ENCODE measurements around the gene ZGPAT.
"Not testable (repeated sequence)": the region's sequence is repeated elsewhere in the genome, so short reads cannot be mapped to it uniquely, and the experiment has no call there.

ZGPAT gene

DNA sequence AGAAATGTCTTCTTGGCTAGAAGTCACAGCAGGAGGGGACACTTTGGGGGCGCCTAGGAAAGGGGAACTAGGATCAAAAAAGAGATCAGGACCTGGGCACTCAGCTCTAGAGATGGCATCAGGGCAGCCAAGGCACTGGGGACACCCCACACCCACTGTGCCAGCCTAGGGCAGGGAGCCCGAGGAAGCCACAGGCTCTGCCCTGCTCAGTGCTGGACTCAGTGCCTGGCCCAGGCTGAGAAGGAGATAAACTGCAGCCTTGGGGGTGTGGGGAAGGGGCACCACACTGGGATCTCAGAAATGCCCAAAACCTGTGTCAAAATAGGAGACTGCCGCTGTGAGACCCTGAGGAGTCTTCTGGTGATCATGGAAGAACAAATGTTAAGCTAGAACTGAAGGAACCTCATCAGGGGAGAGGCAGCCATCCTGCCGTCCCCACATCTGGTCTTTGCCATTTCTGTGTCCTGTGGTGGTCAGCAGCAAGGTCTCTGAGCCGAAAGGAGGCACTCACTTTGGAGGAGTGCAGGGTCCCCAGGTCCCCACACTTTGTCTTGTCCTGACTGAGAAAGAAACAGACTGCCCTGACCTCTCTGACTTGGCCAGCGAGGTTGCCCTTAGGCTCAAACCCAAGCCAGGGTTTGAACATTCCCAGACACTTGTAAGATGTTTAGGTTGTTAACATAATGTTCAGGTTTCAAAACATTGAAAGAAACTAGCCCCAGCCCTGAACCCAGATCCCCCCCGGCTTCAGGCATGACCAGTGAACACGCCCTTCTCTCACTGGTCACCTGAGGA is 2.4 kb upstream of the ZGPAT start:
- DNase-seq: no peak

DNA sequence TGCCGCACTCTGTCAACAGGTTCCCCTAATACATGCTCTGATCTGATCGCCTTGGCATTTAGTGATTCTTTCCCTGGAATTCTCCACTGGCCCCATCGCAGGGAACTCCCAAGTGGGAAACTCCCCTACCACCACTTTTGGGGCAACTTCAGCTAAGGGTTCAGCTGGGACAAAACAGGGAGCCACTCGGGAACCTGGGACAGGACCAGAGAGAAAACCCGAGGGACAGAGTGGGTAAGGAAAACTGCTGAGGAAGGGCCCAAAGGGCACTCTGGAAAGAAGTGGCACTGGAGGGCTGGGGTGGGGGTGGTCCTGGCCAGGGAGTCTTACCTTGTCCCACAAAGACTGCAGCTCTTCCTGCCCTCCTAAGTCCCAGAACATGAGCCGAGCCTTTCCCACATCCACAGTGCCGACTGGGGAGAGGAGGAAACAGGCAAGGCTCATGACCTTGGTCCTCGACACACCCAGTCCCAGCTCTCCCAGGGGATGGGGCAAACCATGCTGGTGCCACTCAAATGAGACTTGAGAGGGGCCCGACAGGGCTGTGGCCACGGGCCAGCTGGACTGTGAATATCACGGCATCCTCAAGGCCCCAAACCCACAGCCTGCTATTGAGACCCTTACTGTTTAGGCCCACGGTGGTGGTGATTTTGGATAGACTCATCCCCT is 1.7 kb upstream of the ZGPAT start:
- DNase-seq: no peak

DNA sequence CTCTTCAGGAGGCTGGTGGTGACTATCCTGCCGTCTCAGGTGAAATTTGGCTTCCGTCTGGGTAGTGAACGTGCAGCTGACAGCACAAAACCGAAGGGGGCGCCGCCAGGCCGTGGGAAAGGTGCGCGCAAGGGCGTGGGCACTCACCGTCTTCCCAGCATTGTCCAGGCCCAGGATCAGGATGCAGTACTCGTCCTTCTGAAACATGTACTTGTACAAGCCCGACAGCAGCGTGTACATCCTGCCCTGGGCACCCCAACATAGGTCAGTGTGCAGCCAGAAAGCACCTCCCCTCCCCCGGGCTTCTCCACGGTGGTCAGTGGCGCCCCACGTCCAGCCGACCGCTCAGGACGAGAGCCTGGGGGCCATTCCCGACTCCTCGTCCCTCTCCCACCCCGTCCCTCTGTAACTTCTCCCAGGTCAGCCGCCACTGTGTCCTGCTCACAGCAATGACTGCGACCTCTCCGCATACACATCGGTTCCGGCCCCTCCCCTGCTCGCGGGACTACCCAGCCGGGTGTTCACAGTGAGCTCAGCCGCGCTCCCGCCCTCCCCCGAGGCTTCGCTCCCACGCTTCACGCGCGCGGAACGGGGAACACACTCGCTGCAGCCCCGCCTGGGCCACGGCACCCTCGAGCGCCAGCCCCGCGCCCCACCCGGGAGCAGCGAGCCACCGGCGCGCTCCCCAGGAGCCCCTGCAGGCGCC is 834 bp upstream of the ZGPAT start:
- DNase-seq: no peak

- DNase-seq: no peak
These were observed 686 bp downstream of the ZGPAT start for GRCh38 chr20:63708301-63709148.

DNA sequence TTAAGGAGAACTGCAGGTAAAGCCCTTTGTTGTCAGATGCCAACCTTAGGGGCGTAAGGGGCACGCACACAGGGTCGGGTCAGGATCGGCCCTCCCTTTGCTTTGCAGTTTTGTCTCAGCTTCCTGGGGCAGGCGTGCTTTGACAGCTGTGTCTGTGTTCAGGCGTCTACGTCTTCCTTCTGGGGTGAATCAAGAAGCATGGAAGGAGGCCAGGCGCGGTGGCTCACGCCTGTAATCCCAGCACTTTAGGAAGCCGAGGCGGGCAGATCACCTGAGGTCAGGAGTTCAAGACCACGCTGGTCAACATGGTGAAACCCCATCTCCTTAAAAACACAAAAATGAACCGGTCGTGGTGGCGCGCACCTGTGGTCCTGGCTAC is 1.3 kb downstream of the ZGPAT start:
- DNase-seq: no peak

- DNase-seq: no peak
These were observed 3.3 kb downstream of the ZGPAT start for GRCh38 chr20:63711085-63711645.

DNA sequence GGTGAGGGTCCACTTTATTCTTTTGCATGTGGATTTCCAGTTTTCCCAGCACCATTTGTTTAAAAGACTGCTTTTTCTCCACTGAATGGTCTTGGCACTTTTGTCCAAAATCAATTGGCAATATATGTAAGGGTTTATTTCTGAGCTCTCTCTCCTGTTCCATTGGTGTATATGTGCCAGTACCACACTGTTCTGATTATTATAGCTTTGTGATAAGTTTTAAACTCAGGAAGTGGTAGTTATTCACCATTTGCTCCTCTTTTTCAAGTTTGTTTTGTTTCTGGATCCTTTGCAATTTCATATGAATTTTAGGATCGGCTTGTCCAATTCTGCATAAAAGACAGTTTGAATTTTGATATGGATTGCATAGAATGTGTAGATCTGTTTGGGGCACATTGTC is 4.4 kb downstream of the ZGPAT start:
- DNase-seq: no peak

DNA sequence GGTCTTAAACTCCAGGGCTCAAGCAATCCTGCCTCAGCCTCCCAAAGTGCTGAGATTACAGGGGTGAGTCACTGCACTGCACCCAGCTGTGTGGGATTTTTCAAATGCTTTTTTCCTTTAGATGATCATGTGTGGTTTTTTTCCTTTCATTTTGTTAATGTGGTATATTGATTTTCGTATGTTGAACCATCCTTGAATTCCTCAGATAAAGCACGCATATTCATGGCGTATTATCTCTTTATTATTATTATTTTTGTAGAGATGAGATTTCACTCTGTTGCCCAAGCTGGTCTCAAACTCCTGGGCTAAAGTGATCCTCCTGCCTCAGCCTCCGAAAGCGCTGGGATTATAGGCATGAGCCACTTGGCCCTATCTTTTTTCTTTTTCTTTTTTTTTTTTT is 7.0 kb downstream of the ZGPAT start:
- no peak for DNase-seq

DNA sequence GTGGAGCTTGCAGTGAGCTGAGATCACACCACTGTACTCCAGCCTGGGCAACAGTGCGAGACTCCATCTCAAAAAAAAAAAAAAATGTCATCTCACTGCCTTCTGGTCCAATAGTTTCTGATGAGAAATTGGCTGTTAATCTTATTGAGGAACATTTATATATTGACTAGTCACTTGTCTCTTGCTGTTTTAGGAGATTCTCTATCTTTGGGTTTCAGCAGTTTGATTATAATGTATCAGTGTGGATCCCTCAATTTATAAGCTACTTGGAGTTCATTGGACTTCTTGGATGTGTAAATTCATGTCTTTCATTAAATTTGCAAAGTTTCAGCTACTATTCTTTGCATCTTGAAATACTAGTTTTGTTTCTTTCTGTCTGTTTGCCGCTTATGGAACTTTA is 11.2 kb downstream of the ZGPAT start:
- no peak for DNase-seq

DNA sequence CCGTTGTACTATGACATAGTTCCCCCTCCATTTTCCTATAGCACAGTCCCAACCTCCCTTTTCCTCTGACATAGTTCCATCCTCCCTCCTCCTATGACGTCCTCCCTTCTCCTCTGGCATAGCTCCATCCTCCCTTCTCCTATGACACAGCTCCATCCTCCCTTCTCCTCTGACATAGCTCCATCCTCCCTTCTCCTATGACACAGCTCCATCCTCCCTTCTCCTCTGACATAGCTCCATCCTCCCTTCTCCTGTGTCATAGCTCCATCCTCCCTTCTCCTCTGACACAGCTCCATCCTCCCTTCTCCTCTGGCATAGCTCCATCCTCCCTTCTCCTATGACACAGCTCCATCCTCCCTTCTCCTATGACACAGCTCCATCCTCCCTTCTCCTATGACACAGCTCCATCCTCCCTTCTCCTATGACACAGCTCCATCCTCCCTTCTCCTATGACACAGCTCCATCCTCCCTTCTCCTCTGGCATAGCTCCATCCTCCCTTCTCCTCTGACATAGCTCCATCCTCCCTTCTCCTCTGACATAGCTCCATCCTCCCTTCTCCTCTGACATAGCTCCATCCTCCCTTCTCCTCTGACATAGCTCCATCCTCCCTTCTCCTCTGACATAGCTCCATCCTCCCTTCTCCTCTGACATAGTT is 15.3 kb downstream of the ZGPAT start:
- not testable (repeated sequence) for DNase-seq

- DNase-seq: not testable (repeated sequence)
These were observed 22.4 kb downstream of the ZGPAT start for GRCh38 chr20:63730189-63730733.

GRCh38 chr20:63731410-63731809 is 23.6 kb downstream of the ZGPAT start:
- no peak for DNase-seq

DNA sequence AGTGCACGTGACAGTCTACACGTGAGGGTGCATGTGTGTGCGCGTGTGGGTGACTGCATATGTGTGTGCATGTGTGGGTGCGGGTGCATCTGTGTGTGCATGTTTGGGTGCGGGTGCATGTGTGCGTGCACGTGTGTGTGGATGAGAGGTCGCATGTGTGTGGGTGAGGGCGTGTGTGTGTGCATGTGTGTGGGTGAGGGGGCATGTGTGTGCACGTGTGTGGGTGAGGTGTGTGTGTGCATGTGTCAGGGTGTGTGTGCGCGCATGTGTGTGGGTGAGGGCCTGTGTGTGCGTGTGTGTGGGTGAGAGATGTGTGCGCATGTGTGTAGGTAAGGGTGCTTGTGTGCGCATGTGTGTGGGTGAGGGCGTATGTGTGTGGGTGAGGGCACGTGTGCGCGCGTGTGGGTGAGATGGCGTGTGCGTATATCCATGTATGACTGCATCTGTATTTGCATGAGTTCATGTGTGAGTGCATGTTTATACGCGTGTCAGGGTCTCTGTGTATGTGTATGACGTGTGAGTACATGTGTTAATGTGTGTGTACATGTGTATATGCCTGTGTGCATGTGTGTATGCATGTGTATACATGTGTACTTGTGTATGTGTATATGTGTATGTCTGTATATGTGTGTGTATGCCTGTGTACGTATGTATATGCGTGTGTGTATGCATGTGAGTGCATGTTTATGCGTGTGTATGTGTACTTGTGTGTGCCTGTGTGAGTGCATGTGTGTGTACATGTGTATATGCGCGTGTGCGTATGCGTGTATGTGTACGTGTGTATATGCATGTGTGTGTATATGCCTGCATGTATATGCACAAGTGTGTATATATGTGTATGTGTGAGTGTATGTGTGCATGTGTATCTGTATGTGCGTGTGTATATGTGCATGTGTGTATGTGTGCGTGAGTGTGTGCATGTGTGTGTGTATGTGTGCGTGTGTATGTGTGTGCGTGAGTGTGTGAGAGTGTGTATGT is 24.6 kb downstream of the ZGPAT start:
- DNase-seq: no peak

GRCh38 chr20:63733117-63733516 is 25.3 kb downstream of the ZGPAT start:
- DNase-seq: no peak

GRCh38 chr20:63733579-63734081 is 25.8 kb downstream of the ZGPAT start:
- no peak for DNase-seq

DNA sequence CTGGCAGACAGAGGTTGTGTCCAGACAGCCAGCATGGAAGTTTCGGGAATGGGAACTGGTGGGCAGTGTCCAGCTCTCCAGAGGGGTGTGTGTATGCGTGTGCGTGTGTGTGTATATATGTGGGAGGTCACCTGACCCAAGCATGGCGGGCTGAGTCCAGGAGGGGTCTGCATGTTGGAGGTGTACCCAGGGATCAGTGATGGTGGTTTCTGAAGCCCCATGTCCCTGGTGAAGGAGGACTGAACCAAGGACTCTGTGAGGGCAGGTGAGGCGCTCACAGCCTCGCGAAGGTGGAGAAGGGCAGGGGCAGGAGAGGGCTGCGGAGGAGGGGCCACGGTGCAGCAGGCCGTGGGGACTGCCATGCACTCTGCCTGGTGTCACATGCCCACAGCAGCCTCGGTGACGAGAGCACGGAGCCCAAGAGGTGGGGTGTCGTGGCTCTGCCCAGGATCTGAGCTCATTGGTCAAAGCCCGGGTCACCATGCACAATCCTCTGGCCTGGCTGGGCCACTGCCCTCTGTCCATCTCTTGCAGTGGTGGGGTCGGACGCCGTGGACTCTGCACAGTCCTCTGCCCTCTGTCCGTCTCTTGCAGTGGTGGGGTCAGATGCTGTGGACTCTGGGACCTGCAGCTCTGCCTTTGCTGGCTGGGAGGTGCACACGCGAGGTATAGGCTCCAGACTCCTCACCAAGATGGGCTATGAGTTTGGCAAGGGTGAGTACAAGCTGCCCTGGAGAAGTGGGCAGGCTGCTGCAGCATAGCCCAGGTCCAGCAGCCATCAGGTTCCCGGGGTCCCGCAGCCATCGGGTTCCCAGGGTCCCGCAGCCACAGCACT is 26.5 kb downstream of the ZGPAT start:
- no peak for DNase-seq

DNA sequence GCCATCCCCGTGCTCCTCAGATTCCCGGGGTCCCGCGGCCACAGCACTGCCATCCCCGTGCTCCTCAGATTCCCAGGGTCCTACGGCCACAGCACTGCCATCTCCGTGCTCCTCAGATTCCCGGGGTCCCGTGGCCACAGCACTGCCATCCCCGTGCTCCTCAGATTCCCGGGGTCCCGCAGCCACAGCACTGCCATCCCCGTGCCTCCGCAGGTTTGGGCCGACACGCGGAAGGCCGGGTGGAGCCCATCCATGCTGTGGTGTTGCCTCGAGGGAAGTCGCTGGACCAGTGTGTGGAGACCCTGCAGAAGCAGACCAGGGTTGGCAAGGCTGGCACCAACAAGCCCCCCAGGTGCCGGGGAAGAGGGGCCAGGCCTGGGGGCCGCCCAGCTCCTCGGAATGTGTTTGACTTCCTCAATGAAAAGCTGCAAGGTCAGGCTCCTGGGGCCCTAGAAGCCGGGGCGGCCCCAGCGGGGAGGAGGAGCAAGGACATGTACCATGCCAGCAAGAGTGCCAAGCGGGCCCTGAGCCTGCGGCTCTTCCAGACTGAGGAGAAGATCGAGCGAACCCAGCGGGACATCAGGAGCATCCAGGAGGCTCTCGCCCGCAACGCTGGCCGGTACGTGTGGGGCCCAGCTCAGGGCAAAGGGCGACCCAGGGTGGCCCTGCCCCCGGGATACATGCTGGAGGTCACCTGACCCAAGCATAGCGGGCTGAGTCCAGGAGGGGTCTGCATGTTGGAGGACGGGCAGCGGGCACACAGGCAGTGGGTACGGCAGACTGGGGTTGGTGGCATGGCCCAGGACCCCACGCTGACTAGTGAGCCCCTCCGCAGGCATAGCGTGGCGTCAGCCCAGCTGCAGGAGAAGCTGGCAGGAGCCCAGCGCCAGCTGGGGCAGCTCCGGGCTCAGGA is 27.4 kb downstream of the ZGPAT start:
- DNase-seq: no peak

Data from SHP77 treated with DMSO at 0.1 percent for 48 hours (cell line).